C4-2B (cell line): ENCODE data around the gene PPP1R3D.

Source experiments
- H3K27ac ChIP-seq: fragments of 450-650 bp; 2 replicates; pipeline ENCODE4 v1.5.1; 2017
- ZFX ChIP-seq: fragments of 450-650 bp; IDR thresholded peaks from 2 replicates; pipeline ENCODE4 v1.6.1; 2017
- TF ChIP-seq, protein P1 (sequence below): fragments of 450-650 bp; conservative IDR thresholded peaks from 2 replicates; pipeline ENCODE4 v1.5.1; 2017; ENCODE audit warnings: mild to moderate bottlenecking

The PPP1R3D gene, protein sequence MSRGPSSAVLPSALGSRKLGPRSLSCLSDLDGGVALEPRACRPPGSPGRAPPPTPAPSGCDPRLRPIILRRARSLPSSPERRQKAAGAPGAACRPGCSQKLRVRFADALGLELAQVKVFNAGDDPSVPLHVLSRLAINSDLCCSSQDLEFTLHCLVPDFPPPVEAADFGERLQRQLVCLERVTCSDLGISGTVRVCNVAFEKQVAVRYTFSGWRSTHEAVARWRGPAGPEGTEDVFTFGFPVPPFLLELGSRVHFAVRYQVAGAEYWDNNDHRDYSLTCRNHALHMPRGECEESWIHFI

DNA sequence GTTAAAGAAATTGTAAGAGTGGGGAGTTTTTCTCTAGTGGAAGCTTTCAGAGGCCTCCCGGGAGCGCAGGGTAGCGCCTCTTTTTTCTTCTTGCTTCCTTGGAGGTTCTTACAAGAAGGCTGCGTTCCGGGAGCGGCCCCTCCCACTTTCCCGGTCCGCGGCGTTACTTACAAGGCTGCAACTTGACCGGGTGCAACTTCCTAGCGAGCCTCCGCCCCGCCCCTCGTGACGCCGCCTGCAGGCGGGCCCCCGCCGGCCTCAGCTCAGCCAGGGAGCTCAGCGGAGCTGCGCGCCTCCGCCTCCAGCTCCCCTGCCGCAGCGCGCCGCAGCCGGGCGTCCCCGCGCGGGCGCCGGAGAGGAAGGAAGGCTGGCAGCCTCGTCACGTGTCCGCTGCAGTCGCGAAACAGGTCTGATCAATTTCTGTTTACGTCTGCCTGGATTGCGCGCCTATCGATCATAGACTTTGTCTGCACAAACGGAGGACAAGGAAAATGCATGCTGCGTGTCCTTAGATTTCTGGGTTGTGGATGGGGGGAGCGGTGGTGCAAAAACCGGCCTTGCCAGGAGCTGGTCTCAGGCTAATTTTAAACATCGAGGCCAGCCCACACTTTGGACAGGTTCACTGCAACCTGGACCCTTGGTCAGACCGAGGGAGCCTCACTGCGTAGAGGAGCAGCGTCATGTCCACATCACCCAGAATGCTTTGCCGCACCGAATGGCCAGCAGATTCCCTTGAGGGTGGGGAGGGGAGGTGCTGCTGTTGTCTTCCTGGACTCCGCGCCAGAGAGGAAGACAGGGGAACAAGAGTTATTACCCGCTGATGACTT is at the start of gene PPP1R3D, which contains the start of gene FAM217B:
TSS of gene PPP1R3D (minus strand) at position 177 of the 827 bp plus-strand sequence. CDS start 374 bp downstream, outside the sequence.
TSS of gene FAM217B (plus strand) at position 261 of the 827 bp plus-strand sequence. CDS start 3,555 bp downstream, outside the sequence.
- no peak for TF ChIP-seq ZFX
- TF ChIP-seq, protein P1, sequence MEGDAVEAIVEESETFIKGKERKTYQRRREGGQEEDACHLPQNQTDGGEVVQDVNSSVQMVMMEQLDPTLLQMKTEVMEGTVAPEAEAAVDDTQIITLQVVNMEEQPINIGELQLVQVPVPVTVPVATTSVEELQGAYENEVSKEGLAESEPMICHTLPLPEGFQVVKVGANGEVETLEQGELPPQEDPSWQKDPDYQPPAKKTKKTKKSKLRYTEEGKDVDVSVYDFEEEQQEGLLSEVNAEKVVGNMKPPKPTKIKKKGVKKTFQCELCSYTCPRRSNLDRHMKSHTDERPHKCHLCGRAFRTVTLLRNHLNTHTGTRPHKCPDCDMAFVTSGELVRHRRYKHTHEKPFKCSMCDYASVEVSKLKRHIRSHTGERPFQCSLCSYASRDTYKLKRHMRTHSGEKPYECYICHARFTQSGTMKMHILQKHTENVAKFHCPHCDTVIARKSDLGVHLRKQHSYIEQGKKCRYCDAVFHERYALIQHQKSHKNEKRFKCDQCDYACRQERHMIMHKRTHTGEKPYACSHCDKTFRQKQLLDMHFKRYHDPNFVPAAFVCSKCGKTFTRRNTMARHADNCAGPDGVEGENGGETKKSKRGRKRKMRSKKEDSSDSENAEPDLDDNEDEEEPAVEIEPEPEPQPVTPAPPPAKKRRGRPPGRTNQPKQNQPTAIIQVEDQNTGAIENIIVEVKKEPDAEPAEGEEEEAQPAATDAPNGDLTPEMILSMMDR, result peak; percentile 20
- peak within 1 kb of the TSS; percentile 92 for H3K27ac ChIP-seq

DNA sequence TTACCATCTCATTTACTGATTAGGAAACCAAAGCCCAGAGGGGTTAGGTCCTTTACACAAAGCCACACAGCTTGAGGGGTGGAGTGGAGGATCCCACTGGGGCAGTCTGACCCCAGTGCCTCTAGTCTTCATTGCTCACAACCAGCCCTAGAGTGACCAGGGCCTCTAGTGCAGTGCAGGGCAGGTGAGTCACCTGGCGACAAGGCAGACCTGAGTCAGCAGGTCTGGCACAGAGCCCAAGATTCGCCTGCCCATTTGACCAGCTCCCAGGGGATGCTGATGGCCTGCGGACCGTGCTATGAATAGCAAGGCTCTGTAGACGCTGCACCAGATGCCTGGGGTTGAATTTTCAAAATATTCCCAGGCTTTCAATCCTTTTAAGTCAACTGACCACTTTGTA is 48.0 kb upstream of the PPP1R3D start:
- TF ChIP-seq ZFX, result no peak
- TF ChIP-seq, protein P1, result no peak
- H3K27ac ChIP-seq, result 0 out of 2 replicates have a peak overlapping the region, but pooled peaks have one; percentile 1

DNA sequence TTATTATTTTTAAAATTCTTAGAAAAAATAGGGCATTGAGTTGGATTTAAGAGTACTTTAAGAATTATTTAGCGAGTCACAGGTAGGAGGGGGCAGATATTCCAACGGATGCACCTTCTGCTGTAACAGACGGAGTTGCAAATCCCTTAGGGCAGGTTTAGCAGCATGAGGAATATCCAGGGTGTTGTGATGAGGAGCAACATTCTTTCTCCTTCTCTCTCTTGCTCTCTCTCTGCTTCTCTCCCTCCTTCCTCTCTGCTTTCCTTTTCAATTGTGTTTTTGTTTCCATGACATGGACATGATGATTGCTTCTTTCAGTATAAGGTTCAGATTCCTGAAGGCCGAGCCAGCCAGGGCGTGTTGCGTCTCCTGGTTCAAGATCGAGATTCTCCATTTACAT is 47.0 kb upstream of the PPP1R3D start:
- TF ChIP-seq, protein P1, result no peak
- TF ChIP-seq ZFX, result no peak
- H3K27ac ChIP-seq, result no peak overlapping the region

DNA sequence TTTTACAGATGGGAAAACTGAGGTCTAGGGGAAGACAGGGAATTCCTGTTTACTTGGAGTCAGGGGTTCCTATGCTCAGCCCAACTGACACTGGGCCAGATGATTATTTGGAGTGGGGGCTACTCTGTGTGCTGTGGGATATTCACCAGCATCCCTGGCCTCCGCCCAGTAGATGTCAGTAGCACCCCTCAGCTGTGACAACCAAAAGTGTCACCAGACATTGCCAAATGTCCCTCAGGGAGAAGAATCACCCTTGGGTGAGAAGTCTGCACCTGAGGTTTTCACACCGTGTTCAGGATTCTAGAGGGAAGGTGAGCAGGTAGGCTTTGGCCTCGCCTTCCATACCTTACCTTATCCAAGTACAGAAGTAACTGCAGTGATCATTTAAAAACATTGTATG is 45.8 kb upstream of the PPP1R3D start:
- no peak overlapping the region for H3K27ac ChIP-seq
- TF ChIP-seq, protein P1, result peak; percentile 16; the same call in 1 of the 2 replicates
- TF ChIP-seq ZFX, result no peak

DNA sequence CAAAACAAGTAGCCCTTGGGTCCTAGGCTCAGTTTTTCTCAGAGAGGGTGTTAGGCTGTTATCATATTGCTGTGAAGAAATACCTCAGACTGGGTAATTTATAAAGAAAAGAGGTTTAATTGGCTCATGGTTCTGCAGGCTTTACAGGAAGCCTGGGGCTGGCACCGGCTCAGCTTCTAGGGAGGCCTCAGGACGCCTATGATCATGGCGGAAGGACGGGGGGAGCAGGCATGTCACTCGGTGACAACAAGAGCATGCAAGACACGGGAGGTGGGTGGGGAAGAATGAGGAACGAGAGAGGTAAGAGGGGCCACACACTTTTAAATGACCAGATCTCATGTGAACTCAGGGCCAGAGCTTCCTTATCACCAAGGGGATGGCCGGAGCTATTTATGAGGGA is 45.1 kb upstream of the PPP1R3D start:
- no peak overlapping the region for H3K27ac ChIP-seq
- TF ChIP-seq, protein P1, result no peak
- TF ChIP-seq ZFX, result no peak

DNA sequence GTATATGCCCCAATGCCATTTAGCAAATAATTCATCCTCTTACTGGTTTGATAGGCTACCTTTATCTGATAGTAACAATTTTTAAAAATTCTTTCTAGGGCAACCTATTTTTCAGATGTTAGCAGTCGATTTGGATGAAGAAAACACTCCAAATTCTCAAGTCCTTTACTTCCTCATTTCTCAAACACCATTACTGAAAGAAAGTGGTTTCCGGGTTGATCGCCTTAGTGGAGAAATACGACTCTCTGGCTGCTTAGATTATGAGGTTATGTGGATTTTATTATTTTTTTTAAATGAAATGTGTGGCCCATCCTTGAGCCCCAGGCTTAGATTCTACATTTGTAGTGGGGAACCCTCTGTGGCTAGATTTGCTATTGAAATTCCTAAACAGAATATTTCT is 44.4 kb upstream of the PPP1R3D start:
- no peak overlapping the region for H3K27ac ChIP-seq
- no peak for TF ChIP-seq ZFX
- TF ChIP-seq, protein P1, result no peak

DNA sequence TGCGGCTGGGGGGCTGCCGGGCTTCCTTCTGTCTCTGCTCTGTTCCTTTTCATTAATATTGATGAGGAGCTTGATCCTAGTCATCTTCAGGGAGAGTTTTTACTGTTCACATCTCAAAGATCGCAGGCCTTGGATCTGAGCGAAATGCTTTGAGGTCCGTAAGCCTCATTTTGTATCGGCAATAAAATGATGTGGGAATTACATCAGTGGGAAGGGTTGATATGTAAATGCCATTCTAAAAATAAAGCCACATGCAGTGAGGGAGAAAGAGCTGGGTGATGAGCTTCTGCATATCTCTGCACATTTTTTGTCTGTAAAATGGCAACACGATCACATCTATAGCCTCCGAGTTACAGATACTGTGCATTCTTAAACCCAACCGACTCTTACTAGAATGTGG is 43.0 kb upstream of the PPP1R3D start:
- no peak for TF ChIP-seq ZFX
- TF ChIP-seq, protein P1, result no peak

More for the DNA sequence above, 43.0 kb upstream of the PPP1R3D start:
- no peak overlapping the region for H3K27ac ChIP-seq
